Gastroesophageal sphincter (tissue), 3 donors: ENCODE results near the gene CACNA1C.

ENCODE experiments used
- EP300 ChIP-seq: sonication (generic); formaldehyde crosslinking; IDR thresholded peaks from one replicate; pipeline ENCODE4 v1.6.1; 2017; ENCODE audit warnings: antibody characterized with exemption, mild to moderate bottlenecking
- POLR2A ChIP-seq, 2 donors: fragments of 450-650 bp; IDR thresholded peaks; one replicate each; pipeline ENCODE4 v1.6.1; 2017; ENCODE audit warnings: antibody characterized with exemption in 2 of 2, mild to moderate bottlenecking in 2 of 2, moderate library complexity in 1 of 2
- POLR2AphosphoS5 ChIP-seq: sonication (generic); formaldehyde crosslinking; IDR thresholded peaks from one replicate; pipeline ENCODE4 v1.6.1; 2017; ENCODE audit warnings: antibody characterized with exemption
- TF ChIP-seq, protein P1 (sequence below), 4 experiments: fragments of 200-600 bp in 2 of 4; fragments of 450-650 bp in 2 of 4; sonication (generic) in 1 of 4; IDR thresholded peaks; one replicate each; pipeline ENCODE4 v1.5.1; 2017 to 2019; ENCODE audit warnings: antibody characterized with exemption in 4 of 4, mild to moderate bottlenecking in 2 of 4, moderate library complexity in 2 of 4

DNA sequence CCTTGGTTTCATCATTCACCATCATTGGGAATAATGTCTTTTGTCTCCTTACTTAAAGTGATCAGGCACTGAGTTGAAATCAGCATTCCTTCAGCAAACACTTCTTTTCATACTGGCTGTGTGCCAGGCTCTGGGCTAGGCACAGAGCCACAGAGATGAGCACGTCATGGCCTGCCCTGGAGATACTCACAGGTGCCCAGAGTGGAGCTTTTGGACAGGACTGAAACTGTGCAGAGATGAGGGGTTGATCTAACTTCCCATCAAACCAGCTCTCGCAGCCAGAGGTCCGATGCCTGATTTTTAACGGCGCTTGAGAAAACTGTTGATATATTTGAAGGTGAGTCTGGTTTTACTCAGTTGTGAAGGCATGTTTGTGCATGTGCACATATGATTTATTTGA lies 43.1 kb downstream of the CACNA1C start:
- TF ChIP-seq, protein P1, sequence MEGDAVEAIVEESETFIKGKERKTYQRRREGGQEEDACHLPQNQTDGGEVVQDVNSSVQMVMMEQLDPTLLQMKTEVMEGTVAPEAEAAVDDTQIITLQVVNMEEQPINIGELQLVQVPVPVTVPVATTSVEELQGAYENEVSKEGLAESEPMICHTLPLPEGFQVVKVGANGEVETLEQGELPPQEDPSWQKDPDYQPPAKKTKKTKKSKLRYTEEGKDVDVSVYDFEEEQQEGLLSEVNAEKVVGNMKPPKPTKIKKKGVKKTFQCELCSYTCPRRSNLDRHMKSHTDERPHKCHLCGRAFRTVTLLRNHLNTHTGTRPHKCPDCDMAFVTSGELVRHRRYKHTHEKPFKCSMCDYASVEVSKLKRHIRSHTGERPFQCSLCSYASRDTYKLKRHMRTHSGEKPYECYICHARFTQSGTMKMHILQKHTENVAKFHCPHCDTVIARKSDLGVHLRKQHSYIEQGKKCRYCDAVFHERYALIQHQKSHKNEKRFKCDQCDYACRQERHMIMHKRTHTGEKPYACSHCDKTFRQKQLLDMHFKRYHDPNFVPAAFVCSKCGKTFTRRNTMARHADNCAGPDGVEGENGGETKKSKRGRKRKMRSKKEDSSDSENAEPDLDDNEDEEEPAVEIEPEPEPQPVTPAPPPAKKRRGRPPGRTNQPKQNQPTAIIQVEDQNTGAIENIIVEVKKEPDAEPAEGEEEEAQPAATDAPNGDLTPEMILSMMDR (IDR thresholded peaks at IDR 0.05) = peak in 1 of 4 experiments; percentile 5
- TF ChIP-seq POLR2AphosphoS5 = peak; percentile 91
- no peak for TF ChIP-seq EP300
- TF ChIP-seq POLR2A (IDR thresholded peaks at IDR 0.05) = no peak
